Prostate gland (tissue), 2 donors: ENCODE results near the gene ATP6V0E2.

Source experiments
- POLR2A ChIP-seq: fragments of 450-650 bp; IDR thresholded peaks from one replicate; pipeline ENCODE4 v1.6.1; 2016; ENCODE audit warnings: antibody characterized with exemption, mild to moderate bottlenecking
- TF ChIP-seq, protein P1 (sequence below), 4 experiments: fragments of 200-600 bp in 2 of 4; fragments of 450-650 bp in 2 of 4; sonication (generic) in 2 of 4; IDR thresholded peaks; 1 replicate in 3 of 4; 2 replicates in 1 of 4; pipeline ENCODE4 v1.5.1; 2016 to 2019; ENCODE audit warnings: antibody characterized with exemption in 4 of 4, mild to moderate bottlenecking in 2 of 4, moderate library complexity in 2 of 4

DNA sequence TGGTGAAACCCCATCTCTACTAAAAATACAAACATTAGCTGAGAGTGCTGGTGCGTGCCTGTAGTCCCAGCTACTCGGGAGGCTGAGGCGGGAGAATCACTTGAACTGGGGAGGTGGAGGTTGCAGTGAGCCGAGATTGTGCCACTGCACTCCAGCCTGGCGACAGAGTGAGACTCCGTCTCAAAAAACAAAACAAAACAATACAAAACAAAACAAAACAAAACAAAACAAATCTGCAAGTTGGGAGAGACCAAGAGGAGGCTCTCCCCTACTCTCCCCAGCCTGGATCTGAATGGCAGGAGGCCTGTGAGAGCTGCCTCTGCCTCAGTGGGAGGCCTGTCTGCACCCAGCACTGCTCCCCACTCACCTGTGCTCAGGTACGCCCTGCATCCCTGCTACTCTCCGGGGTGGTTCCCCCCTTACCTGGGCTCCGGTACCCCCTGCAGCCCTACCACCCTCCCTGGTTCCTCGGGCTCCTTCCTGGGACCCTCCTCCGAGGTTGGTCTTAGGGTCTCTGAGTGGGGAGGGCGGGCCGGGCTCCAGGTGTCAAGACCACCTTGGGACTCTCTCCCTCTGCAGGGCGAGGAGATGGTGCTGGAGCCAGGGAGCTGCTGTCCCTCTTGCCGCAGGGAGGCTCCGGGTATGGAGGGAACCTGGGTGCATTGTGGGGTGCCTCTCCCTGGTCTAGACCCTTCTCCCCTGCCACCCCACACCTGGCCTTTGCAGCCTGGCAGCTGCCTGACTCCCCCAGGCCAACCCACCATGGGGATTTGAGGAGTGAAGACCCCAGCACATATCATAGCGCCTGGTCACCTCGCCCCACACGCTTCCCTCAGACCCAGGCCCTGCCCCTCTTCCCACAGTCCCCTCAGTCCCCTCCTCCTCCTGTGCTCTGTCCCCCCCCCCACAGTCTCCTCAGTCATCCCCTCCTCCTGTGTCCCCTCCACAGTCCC, 45.1 kb upstream of the ATP6V0E2 start:
- TF ChIP-seq, protein P1, sequence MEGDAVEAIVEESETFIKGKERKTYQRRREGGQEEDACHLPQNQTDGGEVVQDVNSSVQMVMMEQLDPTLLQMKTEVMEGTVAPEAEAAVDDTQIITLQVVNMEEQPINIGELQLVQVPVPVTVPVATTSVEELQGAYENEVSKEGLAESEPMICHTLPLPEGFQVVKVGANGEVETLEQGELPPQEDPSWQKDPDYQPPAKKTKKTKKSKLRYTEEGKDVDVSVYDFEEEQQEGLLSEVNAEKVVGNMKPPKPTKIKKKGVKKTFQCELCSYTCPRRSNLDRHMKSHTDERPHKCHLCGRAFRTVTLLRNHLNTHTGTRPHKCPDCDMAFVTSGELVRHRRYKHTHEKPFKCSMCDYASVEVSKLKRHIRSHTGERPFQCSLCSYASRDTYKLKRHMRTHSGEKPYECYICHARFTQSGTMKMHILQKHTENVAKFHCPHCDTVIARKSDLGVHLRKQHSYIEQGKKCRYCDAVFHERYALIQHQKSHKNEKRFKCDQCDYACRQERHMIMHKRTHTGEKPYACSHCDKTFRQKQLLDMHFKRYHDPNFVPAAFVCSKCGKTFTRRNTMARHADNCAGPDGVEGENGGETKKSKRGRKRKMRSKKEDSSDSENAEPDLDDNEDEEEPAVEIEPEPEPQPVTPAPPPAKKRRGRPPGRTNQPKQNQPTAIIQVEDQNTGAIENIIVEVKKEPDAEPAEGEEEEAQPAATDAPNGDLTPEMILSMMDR (IDR thresholded peaks at IDR 0.05), result no peak
- no peak for TF ChIP-seq POLR2A
